Fibroblast of skin of left quadriceps (primary cell): ENCODE results near the gene MICAL2.

ENCODE experiments used
- DNase-seq, 2 experiments: peaks; one replicate each; pipeline ENCODE4 v3.0.0-alpha.2; 2013; ENCODE audit warnings: low read depth in 2 of 2

MICAL2 gene

GRCh38 chr11:12287009-12287373, 176.6 kb downstream of the MICAL2 start:
- DNase-seq = peak; percentile 98

GRCh38 chr11:12287374-12288211, 177.2 kb downstream of the MICAL2 start:
- DNase-seq = peak; percentile 94 to 95

- DNase-seq = peak; percentile 95
These were observed 178.0 kb downstream of the MICAL2 start for GRCh38 chr11:12288212-12288930.

- no peak for DNase-seq
These were observed 178.7 kb downstream of the MICAL2 start for GRCh38 chr11:12288931-12289666.

- no peak for DNase-seq
These were observed 179.5 kb downstream of the MICAL2 start for GRCh38 chr11:12289667-12290476.

GRCh38 chr11:12290477-12290922, 180.1 kb downstream of the MICAL2 start:
- DNase-seq = no peak

GRCh38 chr11:12291313-12291712, 180.9 kb downstream of the MICAL2 start:
- DNase-seq = no peak

GRCh38 chr11:12291766-12292165, 181.4 kb downstream of the MICAL2 start:
- DNase-seq = no peak

GRCh38 chr11:12292766-12293165, 182.4 kb downstream of the MICAL2 start:
- DNase-seq = no peak

- DNase-seq = no peak
These were observed 183.1 kb downstream of the MICAL2 start for GRCh38 chr11:12293486-12293885.

GRCh38 chr11:12294613-12295012, 184.2 kb downstream of the MICAL2 start:
- DNase-seq = no peak

GRCh38 chr11:12295943-12296342, 185.6 kb downstream of the MICAL2 start:
- no peak for DNase-seq

- DNase-seq = no peak
These were observed 188.2 kb downstream of the MICAL2 start for GRCh38 chr11:12298610-12299009.

- no peak for DNase-seq
These were observed 191.0 kb downstream of the MICAL2 start for GRCh38 chr11:12301379-12301778.

- DNase-seq = no peak
These were observed 193.2 kb downstream of the MICAL2 start for GRCh38 chr11:12303421-12304149.

GRCh38 chr11:12306830-12307229, 196.4 kb downstream of the MICAL2 start:
- no peak for DNase-seq

- DNase-seq = no peak
These were observed 201.7 kb downstream of the MICAL2 start for GRCh38 chr11:12312132-12312531.
